HG02870 (cell line): ENCODE data around the gene STAT4.

Source experiments
- ATAC-seq: cut with Tn5 transposase; IDR thresholded peaks from one replicate; pipeline ENCODE4 v1.9.1; 2021; ENCODE audit warnings: mild to moderate bottlenecking, moderate library complexity; ENCODE audit not compliant: unreplicated experiment

STAT4 gene

GRCh38 chr2:191050640-191050987 is 100.2 kb downstream of the STAT4 start:
- no peak for ATAC-seq

- peak; percentile 81 for ATAC-seq
These were observed 100.8 kb downstream of the STAT4 start for GRCh38 chr2:191049728-191050639.

GRCh38 chr2:191048073-191048472 is 102.7 kb downstream of the STAT4 start:
- no peak for ATAC-seq

DNA sequence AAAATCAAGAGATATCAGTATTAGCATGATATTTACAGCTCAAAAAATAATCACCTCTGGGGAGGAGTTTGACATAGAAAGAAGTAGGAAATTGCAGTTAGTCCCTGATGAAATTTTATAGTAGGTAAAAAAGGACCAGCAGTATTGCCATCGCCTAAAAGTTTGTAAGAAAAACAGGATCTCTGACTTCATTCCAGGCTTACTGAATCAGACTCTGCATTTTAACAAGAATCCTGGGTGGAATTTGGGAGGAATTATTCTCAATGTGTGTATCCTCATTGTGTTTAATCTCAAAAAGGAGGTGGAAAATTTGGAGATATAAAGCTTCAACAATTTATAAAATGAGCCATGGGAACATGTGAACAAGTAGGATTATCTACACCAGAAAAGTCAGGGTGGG is 105.7 kb downstream of the STAT4 start:
- ATAC-seq = no peak

- ATAC-seq = no peak
These were observed 107.4 kb downstream of the STAT4 start for GRCh38 chr2:191043438-191043837.

GRCh38 chr2:191041418-191042161 is 109.2 kb downstream of the STAT4 start:
- no peak for ATAC-seq

DNA sequence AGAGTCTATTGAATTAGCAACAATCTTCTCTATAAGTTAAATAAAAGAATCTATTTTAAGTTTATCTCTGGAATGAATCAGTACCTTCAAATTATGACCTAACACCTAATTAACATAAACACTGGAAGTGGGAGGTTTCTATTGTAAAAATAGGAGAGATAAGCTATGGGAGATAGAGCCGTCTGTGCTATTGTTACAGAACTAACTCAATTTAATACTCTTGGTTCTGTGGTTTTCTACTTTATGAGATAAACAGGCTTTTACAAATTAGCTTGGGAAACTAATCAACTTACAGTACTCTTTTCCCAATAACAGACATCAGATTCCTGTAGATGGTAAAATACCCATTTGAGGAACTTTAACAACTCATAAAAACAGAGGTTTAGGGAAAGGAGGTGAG is 111.2 kb downstream of the STAT4 start:
- no peak for ATAC-seq

DNA sequence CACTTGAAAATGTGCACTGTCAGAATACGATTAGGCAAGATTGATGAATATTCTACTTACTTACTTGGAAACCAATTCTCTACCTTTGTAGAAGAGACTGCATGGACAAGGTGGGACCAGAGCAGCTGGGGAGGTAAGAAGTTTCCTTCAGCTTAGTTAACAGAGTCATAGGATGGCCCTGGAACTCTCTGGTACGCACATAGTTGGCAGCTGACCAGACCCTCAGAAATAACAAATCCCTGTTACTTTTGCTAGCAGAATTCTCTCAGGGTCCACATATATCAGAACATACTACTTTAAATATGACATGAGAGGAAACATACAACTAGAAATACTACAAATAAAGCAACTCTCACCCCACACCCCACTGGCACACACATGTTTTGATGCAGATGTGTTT is 112.1 kb downstream of the STAT4 start:
- no peak for ATAC-seq

DNA sequence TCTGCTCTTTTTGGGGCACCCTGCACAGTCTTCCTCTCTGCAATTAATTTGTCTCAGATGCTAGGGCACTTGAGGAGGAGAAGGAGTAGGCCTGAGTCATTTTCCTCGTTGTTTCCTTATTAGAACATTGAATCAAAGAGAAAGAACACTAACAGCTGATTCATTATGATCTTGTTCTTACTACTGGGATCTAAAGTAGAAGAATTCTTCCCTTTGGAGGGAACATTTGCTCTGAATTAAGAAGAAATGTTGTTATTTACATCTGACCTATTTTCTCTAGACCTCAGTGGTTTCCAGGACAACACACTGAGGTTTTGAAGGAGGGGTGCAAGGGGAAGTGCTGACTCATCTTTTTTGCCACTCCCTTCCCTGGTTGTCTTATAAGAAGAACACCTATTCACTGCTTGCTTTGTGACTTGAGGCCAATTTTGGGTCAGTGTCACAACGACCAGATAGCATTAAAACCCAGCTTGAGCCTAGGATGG is 112.5 kb downstream of the STAT4 start:
- peak; percentile 58 for ATAC-seq

DNA sequence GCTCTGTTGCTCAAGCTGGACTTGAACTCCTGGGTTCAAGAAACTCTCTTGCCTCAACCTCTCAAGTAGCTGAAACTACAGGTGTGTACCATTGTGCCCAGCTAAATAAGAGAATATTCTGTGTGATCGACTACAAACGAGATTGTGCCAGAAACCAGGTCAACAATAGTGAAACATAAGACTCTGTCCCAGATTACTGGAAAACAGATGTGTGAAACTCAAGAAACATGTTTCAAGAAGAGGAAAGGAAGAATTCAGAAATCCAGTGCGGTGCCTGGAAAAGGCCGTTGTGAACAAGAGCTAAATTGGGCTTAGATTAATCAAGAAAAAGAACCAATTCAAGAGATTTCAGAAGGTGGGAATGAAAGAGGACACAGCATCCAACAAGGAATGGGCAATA is 113.4 kb downstream of the STAT4 start:
- ATAC-seq = no peak

- no peak for ATAC-seq
These were observed 114.4 kb downstream of the STAT4 start for GRCh38 chr2:191036363-191036762.

- no peak for ATAC-seq
These were observed 118.0 kb downstream of the STAT4 start for GRCh38 chr2:191032588-191033429.

DNA sequence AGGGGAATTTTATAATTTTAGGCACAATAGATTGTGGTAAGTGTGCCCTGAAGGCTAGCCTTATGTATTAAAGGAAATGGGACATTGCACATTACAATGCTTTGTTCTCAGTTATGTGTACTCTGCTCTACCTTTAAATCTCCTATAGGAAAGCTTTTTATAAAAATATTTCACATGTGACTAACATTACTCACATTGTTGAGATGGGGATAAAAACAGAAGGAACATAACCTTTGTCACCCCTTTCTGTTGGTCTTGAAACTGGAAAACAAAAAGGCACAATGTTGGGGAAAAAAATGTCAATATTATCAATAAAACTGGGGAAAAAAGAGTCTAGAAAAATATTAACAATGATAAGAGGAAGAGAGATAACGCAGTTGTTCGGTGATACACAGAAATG is 119.5 kb downstream of the STAT4 start:
- no peak for ATAC-seq

GRCh38 chr2:191030521-191031154 is 120.2 kb downstream of the STAT4 start:
- ATAC-seq = peak; percentile 88

GRCh38 chr2:191029280-191029950 is 121.4 kb downstream of the STAT4 start:
- ATAC-seq = no peak

DNA sequence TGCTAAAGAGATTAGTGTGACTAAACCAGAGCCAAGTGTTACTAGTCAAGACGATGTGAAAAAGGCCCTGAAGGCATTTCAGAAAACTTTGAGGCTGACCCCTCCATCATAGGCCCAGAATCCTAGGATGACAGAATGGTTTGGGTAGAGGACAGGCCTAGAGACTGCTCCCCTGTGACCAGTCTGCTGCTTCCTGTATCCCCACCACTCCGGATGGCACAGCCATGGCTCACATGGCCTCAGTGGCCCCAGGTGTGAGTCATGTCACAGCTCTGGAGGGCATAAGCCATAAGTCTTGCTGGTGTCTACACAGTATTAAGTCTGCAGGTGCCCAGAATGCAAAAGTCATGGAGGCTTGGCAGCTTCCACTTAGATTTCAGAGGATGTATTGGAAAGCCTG is 124.4 kb downstream of the STAT4 start:
- ATAC-seq = no peak

- no peak for ATAC-seq
These were observed 125.7 kb downstream of the STAT4 start for GRCh38 chr2:191025135-191025534.

DNA sequence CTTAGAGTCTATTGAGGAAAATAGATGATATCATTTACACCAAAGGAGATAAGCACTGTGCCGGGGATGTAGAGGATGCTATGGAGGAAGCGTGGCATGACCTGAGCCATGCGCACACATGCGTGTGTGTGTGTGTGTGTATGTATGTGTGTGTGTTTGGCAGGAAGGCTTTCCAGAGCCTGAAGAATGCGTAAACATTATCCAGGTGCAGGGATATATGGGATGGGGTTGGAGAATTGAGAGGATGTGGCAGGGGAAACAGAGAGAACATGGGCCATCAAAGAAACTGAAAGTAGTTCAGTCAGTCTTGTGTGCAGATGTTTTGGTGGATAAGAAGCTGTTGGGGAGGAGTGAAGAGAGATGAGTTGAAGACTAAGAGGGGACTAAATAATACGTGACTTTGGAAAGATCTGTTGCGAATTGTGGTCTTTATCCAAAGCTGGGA is 127.5 kb downstream of the STAT4 start:
- ATAC-seq = no peak

- ATAC-seq = peak; percentile 17
These were observed 129.9 kb downstream of the STAT4 start for GRCh38 chr2:191020742-191021381.
